HG02973 (cell line): ENCODE measurements around the gene TYRP1.

Experiments
- ATAC-seq: cut with Tn5 transposase; IDR thresholded peaks from one replicate; pipeline ENCODE4 v1.9.1; 2021; ENCODE audit warnings: moderate library complexity; ENCODE audit not compliant: unreplicated experiment

TYRP1 gene

DNA sequence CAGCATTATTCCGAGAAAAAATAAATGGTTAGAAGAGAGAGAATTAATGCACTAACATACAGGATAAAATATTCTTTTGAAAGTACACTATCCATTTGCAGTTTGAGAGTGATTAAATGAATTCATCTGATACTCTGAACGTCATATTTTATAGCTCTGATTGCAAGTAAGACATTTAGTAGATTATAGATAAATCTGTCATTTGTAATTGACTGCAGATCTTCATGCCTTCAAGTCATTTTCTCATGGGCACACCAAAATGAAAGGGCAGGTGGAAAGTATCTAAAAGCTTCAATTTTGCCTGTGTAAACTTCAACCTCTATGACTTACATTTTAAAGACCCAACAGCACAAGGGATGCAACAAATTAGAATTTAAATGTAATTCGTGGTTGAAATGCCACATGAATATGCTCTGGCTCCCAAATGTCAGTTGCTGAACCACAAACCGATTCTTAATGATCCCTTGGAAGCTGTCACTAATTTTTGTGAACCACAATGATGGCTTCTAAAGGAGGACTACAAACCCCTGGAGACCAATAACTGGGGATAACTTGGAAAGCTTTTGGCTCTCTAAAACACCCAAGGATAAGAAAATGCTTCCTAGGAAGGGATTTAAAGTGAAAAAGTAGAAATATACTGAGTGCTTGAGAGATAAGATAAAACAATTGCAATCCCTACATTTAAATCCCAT is 3.9 kb downstream of the TYRP1 start:
- ATAC-seq, result no peak

DNA sequence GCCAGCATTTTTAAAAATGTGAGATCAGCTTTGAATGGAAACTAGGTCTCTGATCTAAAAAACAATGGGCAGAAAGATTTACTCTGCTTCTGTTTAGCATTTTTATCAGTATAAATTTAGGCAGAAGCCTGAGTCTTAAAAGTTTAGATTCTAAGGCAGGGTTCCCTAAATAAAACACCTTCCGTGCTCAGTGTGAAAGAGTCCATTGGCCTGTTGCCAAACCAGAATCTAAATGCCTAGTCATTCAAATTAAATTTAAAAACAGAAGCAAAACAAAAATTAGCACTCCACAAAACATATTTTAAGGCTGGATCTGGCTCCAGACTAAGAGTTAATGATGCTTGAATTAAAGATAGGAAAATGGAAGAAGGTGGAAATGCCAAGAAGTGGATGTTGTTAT is 4.5 kb downstream of the TYRP1 start:
- ATAC-seq, result no peak

DNA sequence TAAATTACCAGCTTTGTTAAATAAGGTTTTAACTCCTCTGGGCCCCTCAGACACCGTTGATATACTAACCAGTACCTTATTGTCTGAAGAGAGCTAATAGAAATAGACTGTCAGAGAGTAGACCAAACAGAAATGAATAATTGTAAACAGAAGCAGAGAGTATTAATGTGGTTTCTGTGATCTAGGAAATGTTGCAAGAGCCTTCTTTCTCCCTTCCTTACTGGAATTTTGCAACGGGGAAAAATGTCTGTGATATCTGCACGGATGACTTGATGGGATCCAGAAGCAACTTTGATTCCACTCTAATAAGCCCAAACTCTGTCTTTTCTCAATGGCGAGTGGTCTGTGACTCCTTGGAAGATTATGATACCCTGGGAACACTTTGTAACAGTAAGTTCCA is 5.1 kb downstream of the TYRP1 start:
- ATAC-seq, result no peak

DNA sequence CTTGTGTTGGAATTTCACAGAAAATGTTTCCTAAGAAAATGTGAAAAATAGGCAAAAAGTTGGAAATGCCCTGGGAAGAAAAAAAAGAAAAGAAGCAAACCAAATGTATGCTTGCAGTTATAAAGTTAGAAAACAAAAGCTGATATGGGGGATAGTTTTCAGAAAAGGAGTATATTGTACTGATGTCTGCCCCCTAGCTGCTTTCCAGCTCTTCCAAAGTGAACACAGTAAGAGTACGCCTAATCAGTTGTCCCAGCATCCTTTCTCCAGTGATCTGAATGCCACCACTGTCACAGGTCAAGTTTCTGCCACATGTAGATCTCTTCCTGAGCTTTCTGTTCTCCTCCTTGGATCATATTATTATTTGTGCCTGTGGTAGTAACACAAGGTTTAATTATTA is 5.8 kb downstream of the TYRP1 start:
- no peak for ATAC-seq

DNA sequence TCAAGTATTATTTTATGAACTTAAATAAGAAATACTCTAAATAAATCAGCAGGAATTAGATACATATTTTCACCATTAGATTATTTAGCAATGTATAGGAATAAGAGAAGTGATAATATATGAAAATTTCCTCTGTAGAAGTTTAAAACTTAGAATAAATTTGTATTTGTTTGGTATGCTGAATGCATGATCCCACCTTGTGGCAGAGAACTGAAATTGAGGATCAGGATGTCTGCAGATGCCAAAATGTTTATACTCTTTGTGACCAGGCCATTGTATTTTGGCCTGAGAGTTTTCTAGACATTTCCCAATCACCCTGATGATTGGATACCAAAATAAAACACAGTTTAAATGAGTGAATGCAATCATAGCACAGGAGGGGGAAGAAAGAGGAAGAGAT is 6.3 kb downstream of the TYRP1 start:
- ATAC-seq, result no peak

DNA sequence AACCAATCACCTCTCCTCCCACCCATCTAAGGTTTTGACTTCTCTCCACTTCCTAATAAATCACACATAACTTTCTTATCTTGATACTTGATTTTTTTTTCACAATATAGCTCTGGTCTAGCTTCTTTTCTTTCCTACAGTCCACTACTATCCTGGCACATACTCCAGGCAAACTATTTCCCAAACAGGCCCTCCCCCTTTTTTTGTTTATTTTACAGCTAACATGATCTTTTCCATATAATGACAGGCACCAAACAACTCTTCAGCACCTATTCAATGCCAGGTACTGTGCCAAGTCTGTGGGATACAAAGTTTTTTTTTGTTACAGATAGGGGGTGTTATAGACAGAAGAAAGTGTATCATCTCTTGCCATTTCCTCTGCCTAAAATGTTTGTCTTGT is 7.9 kb downstream of the TYRP1 start:
- no peak for ATAC-seq

DNA sequence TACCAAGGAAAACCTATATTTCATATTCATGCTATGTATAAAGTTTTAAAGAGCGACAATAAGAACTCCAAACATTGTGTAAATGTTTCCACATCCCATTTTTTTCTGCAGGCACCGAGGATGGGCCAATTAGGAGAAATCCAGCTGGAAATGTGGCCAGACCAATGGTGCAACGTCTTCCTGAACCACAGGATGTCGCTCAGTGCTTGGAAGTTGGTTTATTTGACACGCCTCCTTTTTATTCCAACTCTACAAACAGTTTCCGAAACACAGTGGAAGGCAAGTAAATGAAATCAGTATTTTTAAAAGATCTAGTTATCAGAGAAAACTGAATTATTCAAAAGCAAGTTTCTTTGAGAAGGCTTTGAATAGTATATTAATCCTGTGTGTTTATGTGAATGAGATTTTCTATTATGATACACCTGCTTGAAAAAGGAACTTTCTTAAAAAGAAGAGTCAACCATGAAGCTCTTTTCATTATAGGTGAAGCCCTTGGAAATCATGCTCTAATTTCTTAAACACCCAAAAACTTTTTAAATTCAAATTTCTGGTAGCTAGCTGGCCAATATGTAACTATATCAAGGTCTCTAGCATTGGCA is 9.1 kb downstream of the TYRP1 start:
- ATAC-seq, result no peak

DNA sequence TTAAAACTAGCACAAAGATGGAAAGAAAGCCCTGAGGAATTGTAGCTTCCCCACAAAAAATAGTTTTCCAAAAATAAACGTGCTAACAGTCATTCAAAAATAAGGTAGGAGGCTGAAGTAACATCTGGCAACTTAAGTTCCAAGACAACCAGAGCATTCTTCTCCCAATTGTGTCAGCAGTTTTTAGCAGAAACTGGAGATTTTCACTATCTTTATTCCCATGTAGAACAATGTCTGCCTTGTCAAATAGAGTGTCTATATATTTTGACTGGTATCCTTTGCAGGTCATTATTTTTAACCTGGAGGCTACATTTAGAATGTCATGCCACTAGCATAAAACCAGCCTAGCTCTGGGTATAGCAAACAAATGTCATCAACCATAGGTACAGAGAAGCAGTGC is 10.8 kb downstream of the TYRP1 start:
- ATAC-seq, result no peak

DNA sequence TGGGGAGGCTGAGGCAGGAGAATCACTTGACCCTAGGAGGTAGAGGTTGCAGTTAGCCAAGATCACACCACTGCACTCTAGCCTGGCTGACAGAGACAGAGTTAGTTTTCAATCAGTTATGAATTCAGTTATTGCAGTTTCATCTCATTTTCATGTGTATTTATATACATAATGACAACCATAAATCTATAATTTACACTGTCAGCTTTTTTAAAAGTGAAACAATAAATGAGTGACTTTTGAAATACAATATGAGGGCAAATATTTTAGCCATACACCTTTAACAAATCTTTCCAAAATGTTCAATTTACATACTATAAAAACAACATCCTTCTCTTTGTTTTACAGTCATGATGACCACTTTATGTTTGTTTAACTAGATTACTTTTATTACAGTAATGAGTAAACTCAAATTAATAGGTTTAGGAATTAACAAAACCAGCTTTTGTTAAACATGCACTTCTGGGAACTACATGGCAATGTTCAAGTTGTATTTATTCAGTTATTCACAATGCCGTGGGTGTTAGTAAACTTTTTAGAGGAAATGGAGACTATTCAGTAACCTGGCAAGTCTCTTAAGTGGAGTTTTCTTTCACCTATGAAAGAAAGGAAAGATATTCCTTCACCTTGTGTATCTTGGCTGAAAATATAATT is 12.7 kb downstream of the TYRP1 start:
- no peak for ATAC-seq

DNA sequence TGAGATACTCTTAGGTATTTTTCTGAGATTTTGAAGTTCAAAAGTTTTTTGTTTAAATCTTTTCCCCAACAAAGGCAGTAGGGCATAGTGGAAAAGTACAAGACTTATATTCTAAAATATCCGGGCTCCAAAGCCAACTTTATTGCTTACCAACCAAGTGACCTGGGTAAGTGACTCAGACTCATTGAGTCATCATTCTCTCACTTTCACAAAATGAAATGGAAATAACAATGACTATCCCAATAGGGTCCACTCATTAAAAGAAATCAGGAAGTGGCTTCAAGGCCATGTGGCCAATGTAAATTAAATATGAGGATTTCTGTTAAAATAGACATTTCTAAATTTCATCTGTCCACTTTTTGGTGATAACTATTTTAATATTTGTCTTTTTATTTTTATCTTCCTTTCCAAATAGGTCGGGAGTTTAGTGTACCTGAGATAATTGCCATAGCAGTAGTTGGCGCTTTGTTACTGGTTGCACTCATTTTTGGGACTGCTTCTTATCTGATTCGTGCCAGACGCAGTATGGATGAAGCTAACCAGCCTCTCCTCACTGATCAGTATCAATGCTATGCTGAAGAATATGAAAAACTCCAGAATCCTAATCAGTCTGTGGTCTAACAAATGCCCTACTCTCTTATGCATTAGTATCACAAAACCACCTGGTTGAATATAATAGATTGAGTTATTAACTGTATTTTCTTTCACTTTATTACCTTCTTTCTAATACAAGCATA is 15.5 kb downstream of the TYRP1 start:
- ATAC-seq, result no peak

DNA sequence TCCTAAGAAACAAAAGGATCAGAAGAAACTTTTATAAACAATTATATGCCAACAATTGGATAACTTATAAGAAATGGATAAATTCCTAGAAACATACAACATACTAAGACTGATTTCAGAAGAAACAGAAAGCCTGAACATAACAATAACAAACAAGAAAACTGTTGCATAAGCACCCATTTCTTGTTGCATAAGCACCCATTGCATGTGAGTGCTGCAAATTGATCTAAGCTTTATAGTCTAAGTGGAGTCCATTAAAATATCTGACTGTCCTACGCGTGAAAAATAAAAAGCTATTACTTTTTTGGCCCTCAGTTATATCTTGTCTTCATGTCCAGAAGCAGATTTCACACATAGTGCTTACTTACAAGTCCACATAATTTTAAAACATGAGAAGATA is 19.3 kb downstream of the TYRP1 start:
- no peak for ATAC-seq

DNA sequence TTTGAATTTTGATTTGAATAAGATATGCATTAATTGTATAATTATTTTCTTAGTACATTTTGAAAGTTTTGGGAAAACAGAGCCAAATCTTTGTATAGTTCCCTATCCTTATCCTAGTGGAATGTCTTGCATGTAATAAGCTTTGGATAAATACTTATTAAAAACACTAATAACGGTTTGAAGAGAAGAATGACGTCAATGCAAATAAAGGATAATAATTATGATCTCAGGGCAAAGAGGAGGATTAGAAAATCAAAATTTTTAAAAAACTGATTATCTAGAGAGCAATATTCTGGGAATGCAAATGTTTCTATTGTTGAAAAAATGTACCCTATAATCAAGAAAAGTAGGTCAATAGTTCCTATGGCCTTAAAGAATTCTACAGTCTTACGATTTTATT is 22.1 kb downstream of the TYRP1 start:
- no peak for ATAC-seq

DNA sequence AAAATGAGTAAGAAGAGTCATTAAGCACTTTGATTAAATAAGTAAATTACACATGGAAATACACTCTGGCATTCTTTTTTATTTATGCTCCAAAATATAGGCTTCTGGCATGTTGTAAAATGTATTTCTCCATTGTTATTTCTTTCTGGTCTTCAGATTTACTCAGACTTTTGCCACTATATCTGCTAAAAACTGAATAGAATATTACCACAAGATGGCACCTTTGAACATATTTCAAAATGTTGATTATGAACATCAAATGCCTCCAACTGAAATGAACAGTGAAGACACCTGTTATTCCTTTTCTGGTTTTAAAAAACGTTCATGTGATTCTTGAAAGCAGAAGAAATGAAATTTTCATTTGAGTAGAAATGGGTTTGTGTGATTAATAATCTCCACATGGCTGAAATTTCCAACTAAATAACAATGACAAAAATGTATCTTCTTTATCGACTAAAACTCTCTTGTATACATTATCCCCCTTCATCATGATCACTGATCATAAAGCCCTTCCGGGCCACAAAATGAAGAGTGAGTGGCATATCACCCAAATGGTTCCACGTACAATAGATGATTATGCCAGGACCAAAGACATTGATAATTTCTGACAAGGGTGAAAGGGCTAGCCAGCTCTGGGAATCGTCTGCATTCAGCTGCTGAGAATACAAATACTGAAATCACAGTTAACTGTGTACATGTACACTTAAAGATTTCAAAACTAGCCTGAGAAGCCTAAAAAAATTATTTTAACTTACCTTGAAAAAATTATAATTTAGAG is 23.8 kb downstream of the TYRP1 start:
- no peak for ATAC-seq

DNA sequence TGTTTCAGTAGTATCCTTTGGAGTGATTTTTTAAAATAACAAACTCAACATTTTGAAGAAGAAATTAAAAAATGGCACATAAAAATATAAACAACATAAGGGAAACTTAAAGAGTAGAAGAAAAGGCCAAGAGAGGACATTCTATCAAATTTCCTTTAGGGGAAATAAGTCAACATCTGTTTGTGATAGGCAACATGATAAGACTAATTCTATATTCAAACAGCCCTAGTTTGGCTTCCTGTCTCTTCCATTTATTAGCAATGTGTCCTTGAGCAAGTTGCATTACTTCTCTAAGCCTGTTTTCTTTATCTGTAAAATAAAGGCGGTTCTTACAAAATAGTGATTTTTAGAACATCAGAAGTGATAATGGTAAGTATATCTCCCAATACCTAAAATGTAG is 24.7 kb downstream of the TYRP1 start:
- no peak for ATAC-seq

DNA sequence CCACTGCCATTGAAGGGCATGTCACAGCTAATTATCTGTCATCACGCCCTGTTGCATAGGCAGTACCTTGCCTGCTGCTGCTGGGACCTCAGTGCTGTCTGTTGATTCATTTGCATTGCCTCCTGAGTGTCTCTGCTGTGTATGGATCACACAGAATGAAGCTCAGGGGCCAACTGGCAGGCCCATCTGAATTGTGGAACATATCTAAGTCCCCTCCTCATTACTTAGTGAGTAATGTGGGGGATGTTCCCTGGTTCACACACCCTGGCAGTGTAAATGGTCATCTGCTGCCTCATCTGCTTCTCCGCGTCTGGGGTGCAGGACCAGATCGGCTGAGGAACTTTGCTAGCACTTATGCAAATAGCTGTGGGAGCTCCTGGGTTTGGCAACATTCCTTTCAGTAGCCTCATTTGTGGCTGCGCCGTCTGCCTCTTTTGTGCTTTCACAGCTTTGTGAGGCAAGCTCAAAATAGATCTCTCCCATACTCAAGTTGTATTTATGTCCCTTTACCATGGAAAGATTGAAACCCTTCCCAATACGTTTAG is 25.4 kb downstream of the TYRP1 start:
- ATAC-seq, result no peak

DNA sequence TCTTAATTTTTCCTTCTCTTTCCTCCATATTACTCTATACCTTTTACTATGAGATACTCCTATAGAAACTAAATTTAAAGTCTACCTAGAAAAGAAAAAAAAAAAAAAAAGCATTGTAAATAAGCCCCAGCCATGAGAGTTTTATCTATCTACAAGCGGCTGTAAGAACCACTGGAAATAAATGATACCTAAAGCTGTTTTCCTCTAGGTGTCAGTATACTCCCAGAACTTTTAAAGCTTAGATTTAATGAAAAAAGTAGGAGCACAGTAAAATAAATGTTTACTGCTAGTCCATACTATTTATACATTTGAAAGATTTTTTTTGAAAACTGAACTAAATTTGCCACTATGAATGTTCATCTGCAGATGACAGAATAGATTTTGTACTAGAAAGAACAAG is 26.2 kb downstream of the TYRP1 start:
- ATAC-seq, result no peak

DNA sequence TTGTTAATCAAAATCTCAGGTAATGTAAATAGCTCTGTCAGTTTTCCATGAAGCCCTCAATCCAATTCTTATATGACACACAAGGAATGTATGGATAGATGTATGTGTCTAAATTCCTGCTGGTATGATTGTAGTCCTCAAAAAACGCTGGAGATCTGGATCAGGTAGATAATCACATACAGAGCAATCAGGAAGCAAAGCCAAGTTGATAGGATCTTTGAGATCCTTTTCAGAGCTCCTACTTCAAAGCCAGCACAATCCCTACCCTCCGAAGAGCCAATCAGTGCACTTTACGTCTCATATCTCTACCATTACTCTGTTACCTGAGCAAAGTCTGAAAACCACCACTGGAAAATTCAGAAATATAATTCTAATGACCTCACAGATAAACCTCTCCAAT is 27.4 kb downstream of the TYRP1 start:
- ATAC-seq, result no peak

DNA sequence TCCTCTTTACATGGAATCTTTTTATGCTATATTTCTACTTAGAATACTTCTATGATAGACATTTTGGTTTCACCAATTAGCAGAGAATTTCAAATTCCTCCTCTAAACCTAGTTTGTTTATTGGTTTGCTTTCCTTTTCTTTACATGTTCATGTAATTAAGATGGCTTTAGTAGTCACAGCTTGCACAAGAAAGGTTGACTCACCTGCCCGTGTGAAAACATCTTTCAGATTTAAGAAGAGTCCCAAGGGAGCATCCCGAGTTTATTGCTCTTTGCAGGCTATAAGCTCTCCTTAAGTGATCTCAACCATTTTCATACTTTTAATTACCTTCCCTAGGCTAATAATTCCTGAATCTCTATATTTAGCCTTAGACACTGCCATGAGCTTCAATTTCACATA is 28.9 kb downstream of the TYRP1 start:
- no peak for ATAC-seq

DNA sequence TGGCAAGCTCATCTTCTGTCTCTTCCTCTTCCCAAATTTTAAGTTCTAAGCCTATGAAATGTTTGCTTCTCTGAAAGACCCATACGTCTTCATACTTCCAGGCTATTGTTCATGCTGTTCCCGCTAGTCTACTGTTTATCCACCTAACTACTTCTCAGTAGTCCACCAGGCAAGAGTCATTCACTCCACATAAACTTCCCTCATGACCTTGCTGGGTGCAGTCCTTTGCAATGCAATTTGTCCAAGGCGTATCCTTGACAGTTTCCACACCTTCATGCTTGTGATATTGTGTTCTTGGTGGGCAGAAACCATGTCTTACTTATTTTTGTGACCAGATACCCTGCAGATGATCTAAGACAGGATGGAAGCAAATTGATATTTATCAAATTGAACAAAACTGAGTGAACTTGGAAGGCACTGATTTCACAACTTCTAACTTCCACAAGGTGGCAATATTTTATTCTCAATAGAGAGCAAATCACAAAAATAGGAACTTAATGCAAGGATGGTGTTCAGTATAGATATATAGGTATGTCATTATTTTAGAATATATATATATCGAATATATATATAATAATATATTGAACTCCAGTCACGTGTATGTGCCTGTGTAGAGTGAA is 30.3 kb downstream of the TYRP1 start:
- ATAC-seq, result no peak

DNA sequence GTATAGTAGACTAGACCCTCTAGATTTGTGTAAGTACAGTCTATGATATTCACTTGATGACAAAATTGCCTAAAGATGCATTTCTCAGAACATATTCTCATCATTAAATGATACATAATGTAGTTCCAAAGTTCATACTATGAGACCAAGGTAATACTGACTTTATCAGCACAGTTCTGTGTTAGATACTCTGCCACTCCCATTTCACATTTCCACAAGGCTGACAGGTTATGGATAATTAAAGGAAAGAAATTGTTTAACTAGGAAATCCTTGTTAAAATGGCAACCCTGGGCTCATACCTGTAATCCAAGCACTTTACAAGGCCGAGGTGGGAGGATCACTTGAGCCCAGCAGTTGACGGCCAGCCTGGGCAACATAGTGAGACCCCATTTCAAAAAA is 33.6 kb downstream of the TYRP1 start:
- ATAC-seq, result no peak
